GM12878 (cell line): ENCODE data around the gene ITGA5. TPM values are rescaled to one million over a fixed set of nuclear protein-coding genes. Genes with fewer than 3 reads are reported as not detected.
A peak's percentile ranks its signal among the peaks of the same experiment; 100 is the strongest.

ENCODE experiments used
- ASH2L ChIP-seq: fragments of 300-600, 200-600 bp; sonication (generic); IDR thresholded peaks from 2 replicates; pipeline ENCODE4 v1.6.1; 2017; ENCODE audit warnings: low read depth, mild to moderate bottlenecking, borderline replicate concordance
- ATF2 ChIP-seq: IDR thresholded peaks from 2 replicates; pipeline ENCODE4 v1.6.1; 2012; ENCODE audit warnings: low read length, inconsistent platforms
- CBFB ChIP-seq: IDR thresholded peaks from 2 replicates; pipeline ENCODE4 v1.6.1; 2016; ENCODE audit warnings: antibody characterized with exemption, low read depth
- E2F4 ChIP-seq: IDR thresholded peaks from 2 replicates; pipeline ENCODE4 v1.6.1; 2012; ENCODE audit warnings: low read depth, low read length, improper control_type of control experiment
- E4F1 ChIP-seq: fragments of 450-650 bp; IDR thresholded peaks from 2 replicates; pipeline ENCODE4 v1.6.1; 2018; ENCODE audit warnings: borderline replicate concordance, mild to moderate bottlenecking; ENCODE audit not compliant: partially characterized antibody
- EGR1 ChIP-seq, 2 experiments: IDR thresholded peaks; 1 replicate in 1 of 2; 2 replicates in 1 of 2; pipeline ENCODE4 v1.6.1; 2011 to 2012; ENCODE audit warnings: low read depth in 2 of 2, low read length in 2 of 2, borderline replicate concordance in 1 of 2, mild to moderate bottlenecking in 1 of 2, moderate library complexity in 1 of 2
- HSF1 ChIP-seq: fragments of 150-350 bp; IDR thresholded peaks from 2 replicates; pipeline ENCODE4 v1.6.1; 2014; ENCODE audit warnings: mild to moderate bottlenecking, low read depth, low read length
- IRF4 ChIP-seq: IDR thresholded peaks from 2 replicates; pipeline ENCODE4 v1.6.1; 2011; ENCODE audit warnings: low read depth, low read length
- IRF5 ChIP-seq: fragments of 450-650 bp; IDR thresholded peaks from 2 replicates; pipeline ENCODE4 v1.6.1; 2017; ENCODE audit warnings: borderline replicate concordance
- MTA2 ChIP-seq: fragments of 450-650 bp; IDR thresholded peaks from 2 replicates; pipeline ENCODE4 v1.6.1; 2016; ENCODE audit warnings: low read depth, mild to moderate bottlenecking, moderate library complexity
- NFYB ChIP-seq: IDR thresholded peaks from 2 replicates; pipeline ENCODE4 v1.6.1; 2011; ENCODE audit warnings: low read depth, mild to moderate bottlenecking, low read length, improper control_type of control experiment, moderate library complexity; ENCODE audit not compliant: insufficient read depth
- NR2C1 ChIP-seq: fragments of 450-650 bp; IDR thresholded peaks from 2 replicates; pipeline ENCODE4 v1.6.1; 2017; ENCODE audit warnings: antibody characterized with exemption, mild to moderate bottlenecking, moderate library complexity
- POLR2A ChIP-seq: IDR thresholded peaks from 2 replicates; pipeline ENCODE4 v1.6.1; 2011; ENCODE audit warnings: low read depth, mild to moderate bottlenecking, low read length
- SMC3 ChIP-seq: IDR thresholded peaks from 2 replicates; pipeline ENCODE4 v1.6.1; 2011; ENCODE audit warnings: low read length, improper control_type of control experiment, borderline replicate concordance
- TCF7 ChIP-seq: IDR thresholded peaks from 2 replicates; pipeline ENCODE4 v1.6.1; 2014; ENCODE audit warnings: antibody characterized with exemption, borderline replicate concordance
- ZNF687 ChIP-seq: fragments of 450-650 bp; IDR thresholded peaks from 2 replicates; pipeline ENCODE4 v1.6.1; 2017; ENCODE audit warnings: mild to moderate bottlenecking, moderate library complexity
- polyA plus RNA-seq, 11 experiments: library from polyadenylated mRNA; depleted of rRNA in 4 of 11; unstranded in 6 of 11; stranded (reverse) in 5 of 11; fragments of >200 nt; fragmentation: Nextera tagmentation in 4 of 11; fragmentation: Illumina TruSeq in 1 of 11; extraction: Ambion mirVana in 4 of 11; extraction: Trizol in 1 of 11; gene quantifications; 1 replicate in 1 of 11; 2 replicates in 10 of 11; pipeline versions ENCODE4 v1.2.1 to v1.2.3, GENCODE V29; 2011 to 2016; ENCODE audit warnings: inconsistent platforms in 2 of 11, missing spikeins in 2 of 11, low read depth in 1 of 11
- total RNA-seq, 4 experiments: library from RNA; depleted of rRNA in 3 of 4; stranded (reverse); fragments of >200 nt in 3 of 4; fragmentation: Illumina TruSeq in 1 of 4; extraction: Trizol in 1 of 4; gene quantifications; 2 replicates each; pipeline versions ENCODE4 v1.2.1 to v1.2.3, GENCODE V29; 2013 to 2021

The ITGA5 gene
- total and polyA plus RNA-seq, 10 of the 15 experiments (the other 5 are each of a cell fraction or from before 2014, with no cell fraction given): 0.15 to 22.5 (median 0.61) TPM

- TF ChIP-seq NFYB: peak; percentile 93
- 0 out of 2 replicates have a peak, but pooled peaks have one; percentile 25 for TF ChIP-seq IRF4
- TF ChIP-seq POLR2A: peak; percentile 63
- TF ChIP-seq SMC3: no peak
- no peak for TF ChIP-seq HSF1
- TF ChIP-seq EGR1 (IDR thresholded peaks at IDR 0.05; ENCODE audit: borderline replicate concordance in 1 of 2, low read depth in 2 of 2, low read length in 2 of 2): peak in 1 of 2 experiments; percentile 28; a peak in 1 of 3 replicates
- TF ChIP-seq ZNF687: peak; percentile 39; the same call in 1 of the 2 replicates
- no peak; the same call in 1 of the 2 replicates for TF ChIP-seq CBFB
- TF ChIP-seq ATF2: peak; percentile 17; the same call in 1 of the 2 replicates
- peak; percentile 50; the same call in 1 of the 2 replicates for TF ChIP-seq MTA2
- peak; percentile 57 for TF ChIP-seq E4F1
- no peak; the same call in 1 of the 2 replicates for TF ChIP-seq TCF7
- TF ChIP-seq NR2C1: no peak
- TF ChIP-seq E2F4: peak; percentile 47; the same call in 1 of the 2 replicates
- no peak for TF ChIP-seq ASH2L
- TF ChIP-seq IRF5: no peak
Observed at GRCh38 chr12:54358945-54359761, 59.9 kb downstream of the ITGA5 start (continued).
